GM19238 (cell line): Measurements from ENCODE around the gene ABCG1.
"Not testable (repeated sequence)": the region's sequence is repeated elsewhere in the genome, so short reads cannot be mapped to it uniquely, and the experiment has no call there.

ENCODE experiments used
- DNase-seq: peaks from one replicate; pipeline ENCODE4 v3.0.0; 2011; ENCODE audit warnings: low spot score; ENCODE audit not compliant: insufficient read length

The ABCG1 gene

GRCh38 chr21:42289926-42290325 lies 71.0 kb downstream of the ABCG1 start:
- DNase-seq, result no peak

GRCh38 chr21:42290505-42290904 lies 71.6 kb downstream of the ABCG1 start:
- no peak for DNase-seq

- DNase-seq, result no peak
Observed at GRCh38 chr21:42291003-42291750, 72.2 kb downstream of the ABCG1 start.

- no peak for DNase-seq
Observed at GRCh38 chr21:42291751-42292562, 73.0 kb downstream of the ABCG1 start.

GRCh38 chr21:42292563-42293142 lies 73.7 kb downstream of the ABCG1 start:
- DNase-seq, result not testable (repeated sequence)

GRCh38 chr21:42293649-42294272 lies 74.8 kb downstream of the ABCG1 start:
- no peak for DNase-seq

GRCh38 chr21:42294273-42294880 lies 75.4 kb downstream of the ABCG1 start:
- no peak for DNase-seq

GRCh38 chr21:42295845-42296244 lies 76.9 kb downstream of the ABCG1 start:
- no peak for DNase-seq

- no peak for DNase-seq
Observed at GRCh38 chr21:42296501-42296900, 77.6 kb downstream of the ABCG1 start.

- no peak for DNase-seq
Observed at GRCh38 chr21:42297377-42297776, 78.4 kb downstream of the ABCG1 start.

- no peak for DNase-seq
Observed at GRCh38 chr21:42298237-42298636, 79.3 kb downstream of the ABCG1 start.

- no peak for DNase-seq
Observed at GRCh38 chr21:42298657-42299056, 79.7 kb downstream of the ABCG1 start.

- DNase-seq, result no peak
Observed at GRCh38 chr21:42299324-42300044, 80.5 kb downstream of the ABCG1 start.

GRCh38 chr21:42300045-42300583 lies 81.2 kb downstream of the ABCG1 start:
- DNase-seq, result no peak

- no peak for DNase-seq
Observed at GRCh38 chr21:42300956-42301355, 82.0 kb downstream of the ABCG1 start.

GRCh38 chr21:42301371-42302075 lies 82.6 kb downstream of the ABCG1 start:
- DNase-seq, result no peak

- DNase-seq, result no peak
Observed at GRCh38 chr21:42302076-42302650, 83.2 kb downstream of the ABCG1 start.

GRCh38 chr21:42302794-42303193 lies 83.9 kb downstream of the ABCG1 start:
- DNase-seq, result no peak

- no peak for DNase-seq
Observed at GRCh38 chr21:42303443-42303842, 84.5 kb downstream of the ABCG1 start.
